ENCODE results near the gene MINDY4.
"Not testable (repeated sequence)": the region's sequence is repeated elsewhere in the genome, so short reads cannot be mapped to it uniquely, and the experiment has no call there.

MINDY4 gene

GRCh38 chr7:30816645-30817370 is 45.6 kb downstream of the MINDY4 start:
- in situ Hi-C loops (cut with MboI; ENCODE audit: low pct_unique_long_range_greater_than_20kb, low sequenced_read_pairs), result no loop called here
- no peak for DNase-seq

- in situ Hi-C loops (cut with MboI; ENCODE audit: low pct_unique_long_range_greater_than_20kb, low sequenced_read_pairs), result no loop called here
- no peak for DNase-seq
Observed at GRCh38 chr7:30817371-30817767, 46.2 kb downstream of the MINDY4 start.

- in situ Hi-C loops (cut with MboI; ENCODE audit: low pct_unique_long_range_greater_than_20kb, low sequenced_read_pairs), result no loop called here
- no peak for DNase-seq
Observed at GRCh38 chr7:30824821-30825720, 53.9 kb downstream of the MINDY4 start.

- in situ Hi-C loops (cut with MboI; ENCODE audit: low pct_unique_long_range_greater_than_20kb, low sequenced_read_pairs), result no loop called here
- no peak for DNase-seq
Observed at GRCh38 chr7:30826181-30826580, 55.0 kb downstream of the MINDY4 start.

- in situ Hi-C loops (cut with MboI; ENCODE audit: low pct_unique_long_range_greater_than_20kb, low sequenced_read_pairs), result no loop called here
- DNase-seq, result no peak
Observed at GRCh38 chr7:30828591-30828990, 57.4 kb downstream of the MINDY4 start.

GRCh38 chr7:30829471-30829870 is 58.3 kb downstream of the MINDY4 start:
- no peak for DNase-seq
- in situ Hi-C loops (cut with MboI; ENCODE audit: low pct_unique_long_range_greater_than_20kb, low sequenced_read_pairs), result no loop called here

- in situ Hi-C loops (cut with MboI; ENCODE audit: low pct_unique_long_range_greater_than_20kb, low sequenced_read_pairs), result no loop called here
- no peak for DNase-seq
Observed at GRCh38 chr7:30831227-30831626, 60.0 kb downstream of the MINDY4 start.

- no peak for DNase-seq
- in situ Hi-C loops (cut with MboI; ENCODE audit: low pct_unique_long_range_greater_than_20kb, low sequenced_read_pairs), result no loop called here
Observed at GRCh38 chr7:30831936-30832335, 60.7 kb downstream of the MINDY4 start.

GRCh38 chr7:30834017-30834674 is 62.9 kb downstream of the MINDY4 start:
- DNase-seq; in situ Hi-C loops (cut with MboI; ENCODE audit: low pct_unique_long_range_greater_than_20kb, low sequenced_read_pairs): not testable (repeated sequence)

- no peak for DNase-seq
- in situ Hi-C loops (cut with MboI; ENCODE audit: low pct_unique_long_range_greater_than_20kb, low sequenced_read_pairs), result no loop called here
Observed at GRCh38 chr7:30835396-30835915, 64.2 kb downstream of the MINDY4 start.

GRCh38 chr7:30836991-30837390 is 65.8 kb downstream of the MINDY4 start:
- no peak for DNase-seq
- in situ Hi-C loops (cut with MboI; ENCODE audit: low pct_unique_long_range_greater_than_20kb, low sequenced_read_pairs), result no loop called here

GRCh38 chr7:30837581-30837980 is 66.4 kb downstream of the MINDY4 start:
- in situ Hi-C loops (cut with MboI; ENCODE audit: low pct_unique_long_range_greater_than_20kb, low sequenced_read_pairs), result no loop called here
- DNase-seq, result no peak

- in situ Hi-C loops (cut with MboI; ENCODE audit: low pct_unique_long_range_greater_than_20kb, low sequenced_read_pairs), result no loop called here
- DNase-seq, result no peak
Observed at GRCh38 chr7:30838008-30838407, 66.8 kb downstream of the MINDY4 start.

- in situ Hi-C loops (cut with MboI; ENCODE audit: low pct_unique_long_range_greater_than_20kb, low sequenced_read_pairs), result no loop called here
- no peak for DNase-seq
Observed at GRCh38 chr7:30840141-30841024, 69.2 kb downstream of the MINDY4 start.

- no peak for DNase-seq
Observed at GRCh38 chr7:30841025-30841735, 70.0 kb downstream of the MINDY4 start.

GRCh38 chr7:30841801-30842541 is 70.8 kb downstream of the MINDY4 start:
- in situ Hi-C loops (cut with MboI; ENCODE audit: low pct_unique_long_range_greater_than_20kb, low sequenced_read_pairs), result no loop called here
- no peak for DNase-seq

More at GRCh38 chr7:30841025-30841735, 70.0 kb downstream of the MINDY4 start:
- in situ Hi-C loops (cut with MboI; ENCODE audit: low pct_unique_long_range_greater_than_20kb, low sequenced_read_pairs), result no loop called here
